ENCODE measurements around the gene LSM8.
"Not testable (repeated sequence)": the region's sequence is repeated elsewhere in the genome, so short reads cannot be mapped to it uniquely, and the experiment has no call there.

The LSM8 gene

GRCh38 chr7:118183786-118184564, at the start of gene LSM8:
TSS of gene LSM8 (plus strand) at chr7:118184164. CDS start at chr7:118184224, 60 bp downstream.
- peak; percentile 89 to 98 for DNase-seq

- not testable (repeated sequence) for DNase-seq
These were observed 49.5 kb upstream of the LSM8 start for GRCh38 chr7:118134420-118134819.

DNA sequence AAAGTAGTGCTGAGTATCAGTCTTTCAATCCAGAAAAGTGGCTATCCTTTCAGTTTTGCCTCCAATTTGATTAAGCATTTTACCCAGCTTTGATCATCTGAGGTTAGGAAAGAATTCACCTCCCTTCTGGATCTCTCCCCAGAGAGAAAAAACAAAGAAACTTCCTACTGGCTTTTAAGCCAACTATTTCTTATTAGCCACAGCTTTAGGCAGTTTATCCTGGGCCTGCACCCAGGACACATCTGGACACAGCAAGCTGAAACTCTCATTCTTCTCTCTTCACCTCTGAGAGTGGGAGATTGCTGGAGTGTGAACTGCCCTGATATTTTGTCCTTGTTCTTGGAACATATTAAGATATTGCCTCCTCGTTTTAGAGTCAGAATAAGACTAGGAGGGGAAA, 43.5 kb upstream of the LSM8 start:
- no peak for DNase-seq

GRCh38 chr7:118142012-118142411, 42.0 kb upstream of the LSM8 start:
- DNase-seq: no peak

GRCh38 chr7:118148930-118149329, 35.0 kb upstream of the LSM8 start:
- no peak for DNase-seq

DNA sequence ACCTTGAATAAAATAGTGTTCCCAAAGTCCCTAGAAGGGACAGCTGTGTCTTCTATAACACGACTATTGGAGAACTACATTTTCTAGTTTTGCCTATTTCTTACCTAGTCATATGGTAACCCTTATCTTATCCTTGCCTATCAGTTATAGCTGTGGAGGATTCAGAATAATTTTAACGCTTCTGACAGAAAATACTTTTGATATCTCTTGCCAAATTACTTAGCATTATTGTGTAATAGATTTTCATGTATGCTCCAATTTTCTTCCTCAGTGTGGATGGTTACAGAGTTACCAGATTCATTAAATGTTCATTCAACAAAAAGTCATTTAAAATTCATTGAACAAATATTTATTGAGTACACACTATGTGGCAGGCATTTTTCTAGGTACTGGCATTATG, 34.6 kb upstream of the LSM8 start:
- no peak for DNase-seq

DNA sequence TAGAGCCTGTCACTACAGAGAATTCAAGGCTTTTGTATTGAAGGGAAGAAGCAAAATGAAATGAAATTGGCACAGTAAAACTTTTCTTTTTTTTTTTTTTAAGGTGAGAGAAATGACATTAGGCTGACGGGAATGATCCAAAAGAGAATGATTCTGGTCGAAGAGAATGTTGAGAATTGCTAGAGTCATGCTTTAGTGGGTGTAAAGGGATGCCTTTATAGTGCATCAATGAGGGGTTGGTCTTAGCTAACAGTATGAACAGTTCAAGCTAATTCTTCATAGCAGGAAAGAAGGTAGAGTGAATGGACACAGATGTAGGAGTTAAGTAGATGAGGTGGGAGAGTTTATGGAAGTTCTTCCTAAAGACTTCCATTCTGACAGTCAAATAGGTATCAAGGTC, 32.3 kb upstream of the LSM8 start:
- no peak for DNase-seq

- no peak for DNase-seq
These were observed 31.8 kb upstream of the LSM8 start for GRCh38 chr7:118152149-118152548.

GRCh38 chr7:118152654-118153053, 31.3 kb upstream of the LSM8 start:
- DNase-seq: no peak

DNA sequence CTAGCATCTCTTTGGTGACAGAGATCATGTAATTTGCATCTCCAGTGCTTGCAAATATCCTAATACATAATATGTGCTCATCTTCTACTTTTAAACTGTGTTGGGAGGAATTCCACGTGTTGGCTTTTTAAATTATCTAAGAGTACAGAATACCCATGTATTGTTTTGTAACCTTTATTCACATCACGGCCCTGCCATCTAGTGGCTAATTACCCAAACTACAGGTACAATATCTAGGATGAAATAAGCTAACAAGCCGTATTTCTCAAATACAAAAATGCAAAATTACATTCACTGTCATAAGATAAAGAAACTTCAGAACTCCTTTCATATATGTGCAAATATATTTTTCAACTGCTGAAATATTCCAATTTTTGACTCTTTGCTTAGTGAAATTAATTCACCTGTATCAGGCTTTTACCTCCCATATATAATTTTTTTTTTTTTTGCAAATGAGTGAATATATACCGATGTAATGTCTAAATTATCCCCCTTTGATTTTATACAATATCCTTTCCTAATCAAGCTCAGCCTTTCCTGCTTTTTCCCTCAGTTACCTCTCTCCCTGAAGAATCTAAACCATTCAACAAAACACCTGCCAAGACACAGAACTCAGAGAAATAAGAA, 30.3 kb upstream of the LSM8 start:
- peak in 1 of 2 experiments; percentile 21 for DNase-seq

GRCh38 chr7:118158766-118159165, 25.2 kb upstream of the LSM8 start:
- no peak for DNase-seq

DNA sequence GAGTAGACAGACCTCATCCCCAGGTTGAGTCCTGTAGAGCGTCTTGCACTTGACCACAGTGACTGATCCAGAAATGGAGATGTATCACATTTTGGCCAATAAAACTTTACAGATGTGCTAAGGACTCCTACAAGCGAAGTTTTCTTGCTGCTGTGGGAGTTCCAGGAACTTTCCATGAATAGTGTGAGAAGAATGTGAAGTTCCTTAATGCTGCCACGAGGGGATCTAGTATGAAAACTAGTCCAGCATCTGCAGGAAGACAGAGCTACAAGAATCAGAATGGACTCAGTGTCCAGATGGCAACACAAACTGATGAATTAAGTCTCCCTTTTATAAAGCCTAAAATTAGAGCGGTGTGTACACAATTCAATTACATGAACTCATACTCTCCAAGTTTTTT, 14.8 kb upstream of the LSM8 start:
- no peak for DNase-seq

DNA sequence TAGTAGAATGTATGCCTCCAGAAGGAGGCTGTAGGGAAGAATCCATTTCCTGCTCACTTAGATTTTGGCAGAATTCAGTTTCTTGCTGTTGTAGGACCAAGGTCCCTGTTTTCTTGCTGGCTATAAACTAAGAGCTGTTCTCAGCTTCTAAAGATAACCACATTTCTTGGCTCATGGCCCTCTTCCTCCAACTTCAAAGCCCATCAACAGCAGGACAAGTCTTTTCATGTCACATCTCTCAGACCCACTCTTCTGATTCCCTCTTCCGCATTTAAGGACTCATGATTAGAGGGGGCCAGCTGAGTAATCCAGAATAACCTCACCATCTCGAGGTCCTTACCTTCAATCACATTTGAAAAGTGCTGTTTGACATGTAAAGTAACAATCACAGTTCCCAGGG, 8.2 kb upstream of the LSM8 start:
- DNase-seq: no peak

- DNase-seq: no peak
These were observed 4.8 kb upstream of the LSM8 start for GRCh38 chr7:118179191-118179590.

DNA sequence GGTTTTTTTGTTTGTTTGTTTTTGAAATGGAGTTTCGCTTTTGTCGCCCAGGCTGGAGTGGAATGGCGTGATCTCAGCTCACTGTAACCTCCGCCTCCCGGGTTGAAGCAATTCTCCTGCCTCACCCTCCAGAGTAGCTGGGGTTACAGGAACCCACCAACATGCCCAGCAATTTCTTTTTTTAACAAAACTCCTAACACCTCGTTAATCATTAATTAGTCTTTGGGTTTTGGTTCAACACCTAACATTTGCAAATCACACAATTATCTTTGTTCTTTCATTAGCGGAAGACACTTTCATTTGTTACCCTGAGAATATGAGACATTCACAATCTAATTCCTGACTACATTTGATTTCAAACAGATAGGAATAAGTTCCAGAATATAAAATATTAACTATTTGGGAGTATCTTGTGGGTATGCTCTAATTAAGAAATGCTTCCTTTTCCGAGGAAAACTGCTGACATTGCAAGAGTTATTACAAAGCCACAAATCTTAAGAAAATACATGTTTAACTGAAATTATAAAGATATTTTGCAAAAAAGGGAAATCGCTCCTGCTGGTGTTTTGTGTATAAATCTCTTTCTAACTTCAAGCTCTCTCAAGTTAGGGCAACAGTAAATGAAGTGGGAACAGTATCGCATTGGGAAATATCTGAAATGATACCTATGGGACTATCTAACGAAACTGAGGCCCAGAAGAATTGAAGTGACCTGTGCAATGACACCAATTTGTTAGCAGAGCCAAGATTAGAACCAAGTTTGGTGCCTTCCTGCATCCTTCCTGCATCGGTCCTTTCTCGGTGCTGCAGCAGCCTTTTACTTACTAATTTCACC, 1.2 kb upstream of the LSM8 start:
- DNase-seq: no peak

GRCh38 chr7:118183428-118183785, 557 bp upstream of the LSM8 start:
- DNase-seq: peak in 1 of 2 experiments; percentile 21

DNA sequence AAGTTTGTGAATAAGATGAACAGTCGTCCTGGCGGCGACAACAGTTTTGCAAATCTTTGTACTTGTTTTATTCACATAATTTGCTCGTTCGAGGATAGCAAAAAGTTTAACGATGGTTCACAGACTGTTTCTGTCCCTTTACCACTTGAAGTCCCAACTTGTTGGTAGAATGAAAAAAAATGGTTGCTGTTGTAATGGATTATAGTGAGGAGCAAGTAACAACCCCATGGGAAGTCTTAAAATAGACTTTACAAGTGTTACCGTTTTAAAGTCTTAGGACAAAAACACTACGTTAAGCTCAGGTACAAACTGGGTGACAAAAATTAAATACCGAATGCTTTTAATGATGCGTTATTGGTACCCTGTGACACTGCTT, 589 bp downstream of the LSM8 start:
- DNase-seq: peak in 1 of 2 experiments; percentile 9

GRCh38 chr7:118185163-118185860, 1.3 kb downstream of the LSM8 start:
- DNase-seq: no peak

GRCh38 chr7:118186501-118186900, 2.5 kb downstream of the LSM8 start:
- DNase-seq: no peak

DNA sequence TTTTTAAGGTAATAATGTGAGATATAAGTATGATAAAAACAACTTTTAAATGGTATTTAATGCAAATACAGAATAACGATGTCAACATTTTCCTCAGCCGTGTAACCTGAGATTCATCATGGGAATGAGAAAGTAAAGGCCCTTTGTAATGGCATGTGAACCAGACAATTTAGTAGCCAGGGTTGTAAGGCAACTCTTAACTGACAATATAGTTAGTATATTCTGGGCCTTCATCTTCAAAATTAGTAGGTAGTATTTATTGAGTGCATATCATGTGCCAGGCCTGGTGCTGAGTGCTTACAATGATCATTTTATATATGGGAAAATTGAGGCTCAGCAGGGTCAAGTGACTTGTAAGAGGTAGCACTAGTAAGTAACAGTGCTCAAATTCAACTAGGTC, 10.6 kb downstream of the LSM8 start:
- DNase-seq: no peak

- DNase-seq: peak; percentile 5 to 73
These were observed 12.0 kb downstream of the LSM8 start for GRCh38 chr7:118195837-118196474.

GRCh38 chr7:118202061-118202460, 18.1 kb downstream of the LSM8 start:
- no peak for DNase-seq

Measured in NCI-H524 (cell line).